KG1 (cell line): ENCODE data around the gene MTERF4.

Experiments
- DNase-seq: peaks from one replicate; lab custom pipeline; 2025; lab: John Stamatoyannopoulos, UW

The MTERF4 gene

GRCh38 chr2:241133436-241133820, 31.3 kb upstream of the MTERF4 start:
- no peak for DNase-seq

- DNase-seq = no peak
Observed at GRCh38 chr2:241132538-241133435, 30.7 kb upstream of the MTERF4 start.

- DNase-seq = no peak
Observed at GRCh38 chr2:241131531-241131930, 29.4 kb upstream of the MTERF4 start.

GRCh38 chr2:241130316-241130715, 28.2 kb upstream of the MTERF4 start:
- DNase-seq = no peak

- DNase-seq = no peak
Observed at GRCh38 chr2:241129086-241129871, 27.2 kb upstream of the MTERF4 start.

- DNase-seq = no peak
Observed at GRCh38 chr2:241128266-241128665, 26.2 kb upstream of the MTERF4 start.

- DNase-seq = no peak
Observed at GRCh38 chr2:241126771-241127202, 24.7 kb upstream of the MTERF4 start.

- DNase-seq = no peak
Observed at GRCh38 chr2:241126201-241126611, 24.1 kb upstream of the MTERF4 start.

GRCh38 chr2:241125626-241126025, 23.5 kb upstream of the MTERF4 start:
- DNase-seq = no peak

- no peak for DNase-seq
Observed at GRCh38 chr2:241123816-241124536, 21.9 kb upstream of the MTERF4 start.

- DNase-seq = no peak
Observed at GRCh38 chr2:241122376-241123002, 20.4 kb upstream of the MTERF4 start.

- no peak for DNase-seq
Observed at GRCh38 chr2:241121008-241121407, 18.9 kb upstream of the MTERF4 start.

GRCh38 chr2:241120440-241120839, 18.4 kb upstream of the MTERF4 start:
- no peak for DNase-seq

GRCh38 chr2:241118737-241119505, 16.8 kb upstream of the MTERF4 start:
- no peak for DNase-seq

- DNase-seq = no peak
Observed at GRCh38 chr2:241116606-241117560, 14.8 kb upstream of the MTERF4 start.

- DNase-seq = no peak
Observed at GRCh38 chr2:241115361-241115760, 13.3 kb upstream of the MTERF4 start.

- no peak for DNase-seq
Observed at GRCh38 chr2:241114836-241115235, 12.7 kb upstream of the MTERF4 start.

GRCh38 chr2:241112592-241112991, 10.5 kb upstream of the MTERF4 start:
- DNase-seq = no peak

- no peak for DNase-seq
Observed at GRCh38 chr2:241112046-241112445, 10.0 kb upstream of the MTERF4 start.

GRCh38 chr2:241111440-241111805, 9.3 kb upstream of the MTERF4 start:
- no peak for DNase-seq
